Astrocyte (in vitro differentiated cells and primary cell): ENCODE measurements around the gene HRAS.

ENCODE experiments used
- EZH2 ChIP-seq: IDR thresholded peaks from 2 replicates; pipeline ENCODE4 v1.6.1; 2012; ENCODE audit warnings: mild to moderate bottlenecking, low read length, inconsistent platforms; ENCODE audit not compliant: insufficient read depth
- TF ChIP-seq, protein P1 (sequence below): IDR thresholded peaks from 2 replicates; pipeline ENCODE4 v1.5.1; 2011; ENCODE audit warnings: low read depth, mild to moderate bottlenecking, inconsistent platforms, low read length, moderate library complexity; ENCODE audit not compliant: insufficient read depth

GRCh38 chr11:487571-488021 is 47.8 kb downstream of the HRAS start:
- TF ChIP-seq, protein P1, sequence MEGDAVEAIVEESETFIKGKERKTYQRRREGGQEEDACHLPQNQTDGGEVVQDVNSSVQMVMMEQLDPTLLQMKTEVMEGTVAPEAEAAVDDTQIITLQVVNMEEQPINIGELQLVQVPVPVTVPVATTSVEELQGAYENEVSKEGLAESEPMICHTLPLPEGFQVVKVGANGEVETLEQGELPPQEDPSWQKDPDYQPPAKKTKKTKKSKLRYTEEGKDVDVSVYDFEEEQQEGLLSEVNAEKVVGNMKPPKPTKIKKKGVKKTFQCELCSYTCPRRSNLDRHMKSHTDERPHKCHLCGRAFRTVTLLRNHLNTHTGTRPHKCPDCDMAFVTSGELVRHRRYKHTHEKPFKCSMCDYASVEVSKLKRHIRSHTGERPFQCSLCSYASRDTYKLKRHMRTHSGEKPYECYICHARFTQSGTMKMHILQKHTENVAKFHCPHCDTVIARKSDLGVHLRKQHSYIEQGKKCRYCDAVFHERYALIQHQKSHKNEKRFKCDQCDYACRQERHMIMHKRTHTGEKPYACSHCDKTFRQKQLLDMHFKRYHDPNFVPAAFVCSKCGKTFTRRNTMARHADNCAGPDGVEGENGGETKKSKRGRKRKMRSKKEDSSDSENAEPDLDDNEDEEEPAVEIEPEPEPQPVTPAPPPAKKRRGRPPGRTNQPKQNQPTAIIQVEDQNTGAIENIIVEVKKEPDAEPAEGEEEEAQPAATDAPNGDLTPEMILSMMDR: no peak
- no peak for TF ChIP-seq EZH2
